GM12874 (cell line): Measurements from ENCODE around the gene ADAMTSL3.

Experiments
- TF ChIP-seq, protein P1 (sequence below): IDR thresholded peaks from 2 replicates; pipeline ENCODE4 v1.5.1; 2011; ENCODE audit warnings: low read depth, mild to moderate bottlenecking, control low read depth, low read length, moderate library complexity; ENCODE audit not compliant: insufficient read depth

ADAMTSL3 gene

GRCh38 chr15:83858820-83859505 lies 205.0 kb downstream of the ADAMTSL3 start:
- TF ChIP-seq, protein P1, sequence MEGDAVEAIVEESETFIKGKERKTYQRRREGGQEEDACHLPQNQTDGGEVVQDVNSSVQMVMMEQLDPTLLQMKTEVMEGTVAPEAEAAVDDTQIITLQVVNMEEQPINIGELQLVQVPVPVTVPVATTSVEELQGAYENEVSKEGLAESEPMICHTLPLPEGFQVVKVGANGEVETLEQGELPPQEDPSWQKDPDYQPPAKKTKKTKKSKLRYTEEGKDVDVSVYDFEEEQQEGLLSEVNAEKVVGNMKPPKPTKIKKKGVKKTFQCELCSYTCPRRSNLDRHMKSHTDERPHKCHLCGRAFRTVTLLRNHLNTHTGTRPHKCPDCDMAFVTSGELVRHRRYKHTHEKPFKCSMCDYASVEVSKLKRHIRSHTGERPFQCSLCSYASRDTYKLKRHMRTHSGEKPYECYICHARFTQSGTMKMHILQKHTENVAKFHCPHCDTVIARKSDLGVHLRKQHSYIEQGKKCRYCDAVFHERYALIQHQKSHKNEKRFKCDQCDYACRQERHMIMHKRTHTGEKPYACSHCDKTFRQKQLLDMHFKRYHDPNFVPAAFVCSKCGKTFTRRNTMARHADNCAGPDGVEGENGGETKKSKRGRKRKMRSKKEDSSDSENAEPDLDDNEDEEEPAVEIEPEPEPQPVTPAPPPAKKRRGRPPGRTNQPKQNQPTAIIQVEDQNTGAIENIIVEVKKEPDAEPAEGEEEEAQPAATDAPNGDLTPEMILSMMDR: no peak

DNA sequence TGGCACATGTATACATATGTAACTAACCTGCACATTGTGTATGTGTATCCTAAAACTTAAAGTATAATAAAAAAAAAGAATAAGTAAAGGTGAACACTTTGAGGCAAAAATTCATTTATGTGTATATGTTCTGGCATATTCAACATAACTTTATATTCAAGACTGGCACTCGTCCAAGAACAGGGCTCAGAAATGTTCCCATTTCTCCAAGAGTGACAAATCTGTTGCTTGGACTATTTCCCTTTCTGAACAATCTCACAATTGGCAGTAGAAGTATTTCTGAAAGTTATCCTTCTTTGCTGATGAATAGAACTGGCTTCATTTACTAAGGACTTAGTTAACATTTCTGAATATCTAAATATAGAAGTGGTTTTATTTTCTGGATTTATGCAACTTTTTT lies 212.8 kb downstream of the ADAMTSL3 start:
- TF ChIP-seq, protein P1: no peak

DNA sequence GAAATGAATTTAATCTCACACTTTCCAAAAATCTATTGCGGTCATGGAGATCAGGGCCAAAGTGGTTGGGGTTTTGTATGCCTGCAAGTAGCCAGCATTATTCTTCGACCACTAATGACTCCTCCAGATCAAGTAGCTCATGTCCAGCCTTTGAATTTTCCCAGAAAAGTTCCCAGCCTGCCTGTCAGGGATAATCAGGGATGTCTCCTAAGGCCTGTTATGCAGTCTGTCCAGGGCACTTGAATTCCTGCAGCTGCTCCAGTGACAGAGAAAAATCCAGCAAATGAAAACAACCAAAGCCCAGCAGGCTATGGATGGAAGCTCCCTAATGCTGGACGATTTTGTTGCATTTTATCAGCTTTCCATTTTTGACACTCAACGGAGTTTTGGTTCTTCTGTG lies 215.4 kb downstream of the ADAMTSL3 start:
- TF ChIP-seq, protein P1: no peak

- TF ChIP-seq, protein P1: no peak
Observed at GRCh38 chr15:83871808-83872559, 218.1 kb downstream of the ADAMTSL3 start.

DNA sequence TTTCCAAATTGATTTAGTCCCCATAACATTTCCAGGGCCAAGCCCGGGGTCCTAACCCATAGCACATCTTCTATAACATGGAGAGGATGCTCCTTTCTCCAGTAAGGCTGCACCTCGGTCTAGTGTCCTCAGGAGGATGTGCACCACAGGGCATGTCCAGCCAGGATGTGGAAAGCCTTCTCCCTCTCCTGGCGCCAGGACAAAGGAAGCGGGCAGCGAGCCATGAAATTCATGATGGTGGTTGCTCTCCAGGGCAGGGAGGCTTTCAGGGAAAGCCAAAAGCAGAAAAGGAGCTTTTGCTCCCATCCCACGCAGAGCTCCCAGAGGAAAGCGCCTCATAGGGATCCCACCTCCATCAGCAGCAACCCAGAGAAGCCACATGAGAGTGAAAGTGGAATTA lies 220.0 kb downstream of the ADAMTSL3 start:
- TF ChIP-seq, protein P1: no peak

- TF ChIP-seq, protein P1: no peak
Observed at GRCh38 chr15:83880529-83880928, 226.6 kb downstream of the ADAMTSL3 start.

GRCh38 chr15:83881156-83881555 lies 227.2 kb downstream of the ADAMTSL3 start:
- TF ChIP-seq, protein P1: no peak
